Activated CD8-positive, alpha-beta T cell treated with anti-CD3 and anti-CD28 coated beads for 36 hours (primary cell): Measurements from ENCODE around the gene HSD11B2. TPM values are rescaled to one million over a fixed set of nuclear protein-coding genes. Genes with fewer than 3 reads are reported as not detected.
A peak's percentile ranks its signal among the peaks of the same experiment; 100 is the strongest.

ENCODE experiments used
- ATAC-seq: fragments of 200-7000 bp; cut with Tn5 transposase; one replicate; pipeline ENCODE4 v1.10.0; 2021; ENCODE audit warnings: mild to moderate bottlenecking, moderate library complexity
- CTCF ChIA-PET: fragments of 350-600 bp; sonication (Branson Sonifier 250); formaldehyde crosslinking; loops from one replicate; lab custom pipeline; 2021; ENCODE audit warnings: antibody characterized with exemption; lab: Charles Lee
- POLR2A ChIA-PET: fragments of 350-600 bp; sonication (Branson Sonifier 250); formaldehyde crosslinking; loops from one replicate; lab custom pipeline; 2021; ENCODE audit warnings: antibody characterized with exemption; lab: Charles Lee
- DNase-seq: peaks from one replicate; pipeline ENCODE4 v3.0.0-alpha.2; 2020
- H3K27ac Mint-ChIP-seq: one replicate; pipeline ENCODE4 v1.8.0; 2021; ENCODE audit warnings: mild to moderate bottlenecking, mixed read lengths
- H3K27me3 Mint-ChIP-seq: one replicate; pipeline ENCODE4 v1.8.0; 2021; ENCODE audit warnings: mixed read lengths
- H3K36me3 Mint-ChIP-seq: one replicate; pipeline ENCODE4 v1.8.0; 2021; ENCODE audit warnings: low read depth, mixed read lengths
- H3K4me1 Mint-ChIP-seq: one replicate; pipeline ENCODE4 v1.8.0; 2021; ENCODE audit warnings: low read depth, mixed read lengths
- H3K4me3 Mint-ChIP-seq: one replicate; pipeline ENCODE4 v1.8.0; 2021; ENCODE audit warnings: mild to moderate bottlenecking, moderate library complexity, mixed read lengths
- H3K9me3 Mint-ChIP-seq: one replicate; pipeline ENCODE4 v1.8.0; 2021; ENCODE audit warnings: mixed read lengths
- CTCF ChIP-seq: fragments of 200-600 bp; IDR thresholded peaks from one replicate; pipeline ENCODE4 v1.8.0; 2022; ENCODE audit warnings: antibody characterized with exemption, mild to moderate bottlenecking
- intact Hi-C: fragments of 100-400 bp; cut with micrococcal nuclease; formaldehyde crosslinking; loops from one replicate; pipeline ENCODE4 v1.10.0; 2022
- total RNA-seq, 2 experiments: library from RNA; stranded (reverse); gene quantifications; one replicate each; pipeline ENCODE4 v1.2.3, GENCODE V29; 2021

Gene HSD11B2
- total RNA-seq, 2 experiments from 2014 or later, result 1.6 to 2.3 TPM

GRCh38 chr16:67396159-67397035 is 34.5 kb upstream of the HSD11B2 start:
- H3K4me1 Mint-ChIP-seq, result peaks cover 4% of the 10 kb centered on the region
- CTCF ChIA-PET, result interaction anchor here (1.1 to 1.5 kb wide), 3 partner anchors 11 to 122 kb away, joined by 3 to 4 read pairs (median 3); no protein-coding TSS in a partner anchor
- no peaks in the 10 kb centered on the region for H3K9me3 Mint-ChIP-seq
- ATAC-seq (no peak), DNase-seq (no peak)
- no peak for TF ChIP-seq CTCF
- H3K27ac Mint-ChIP-seq, result no peak overlapping the region
- POLR2A ChIA-PET, result interaction anchor here (0.9 kb wide), 1 partner anchor 103 kb away, joined by 3 read pairs; no protein-coding TSS in a partner anchor
- intact Hi-C loops, result no loop called here
- H3K36me3 Mint-ChIP-seq, result no peaks in the 10 kb centered on the region
- H3K27me3 Mint-ChIP-seq, result peaks cover 31% of the 10 kb centered on the region
- no peak overlapping the region for H3K4me3 Mint-ChIP-seq

- peaks cover 30% of the 10 kb centered on the region for H3K27me3 Mint-ChIP-seq
- peaks cover 4% of the 10 kb centered on the region for H3K4me1 Mint-ChIP-seq
- TF ChIP-seq CTCF, result no peak
- ChIA-PET POLR2A (no interaction called here), CTCF (interaction anchor here (1.1 to 1.2 kb wide), 2 partner anchors 31 to 50 kb away, joined by 3 to 4 read pairs; no protein-coding TSS in a partner anchor)
- DNase-seq, result no peak
- no peaks in the 10 kb centered on the region for H3K36me3 Mint-ChIP-seq
- intact Hi-C loops, result no loop called here
- H3K4me3 Mint-ChIP-seq, result no peak overlapping the region
- no peaks in the 10 kb centered on the region for H3K9me3 Mint-ChIP-seq
- H3K27ac Mint-ChIP-seq, result no peak overlapping the region
- ATAC-seq, result no peak
Measured at GRCh38 chr16:67397036-67397801, 33.7 kb upstream of the HSD11B2 start.

GRCh38 chr16:67397812-67398545 is 32.9 kb upstream of the HSD11B2 start:
- ChIA-PET POLR2A (interaction anchor here (0.5 kb wide), 1 partner anchor 356 kb away, joined by 3 read pairs; no protein-coding TSS in a partner anchor), CTCF (interaction anchor here (0.6 to 3.0 kb wide), 8 partner anchors 12 to 51 kb away, joined by 3 to 19 read pairs (median 6); no protein-coding TSS in a partner anchor)
- no peak for TF ChIP-seq CTCF
- Mint-ChIP-seq H3K9me3 (no peaks in the 10 kb centered on the region), H3K4me1 (peaks cover 4% of the 10 kb centered on the region), H3K4me3 (no peak overlapping the region), H3K27me3 (peaks cover 25% of the 10 kb centered on the region), H3K36me3 (no peaks in the 10 kb centered on the region), H3K27ac (no peak overlapping the region)
- intact Hi-C loops, result no loop called here
- DNase-seq, result peak; percentile 30
- no peak for ATAC-seq

GRCh38 chr16:67398546-67399217 is 32.2 kb upstream of the HSD11B2 start:
- no peak overlapping the region for H3K27ac Mint-ChIP-seq
- H3K27me3 Mint-ChIP-seq, result peaks cover 22% of the 10 kb centered on the region
- no peaks in the 10 kb centered on the region for H3K9me3 Mint-ChIP-seq
- no peak overlapping the region for H3K4me3 Mint-ChIP-seq
- POLR2A ChIA-PET, result interaction anchor here (1.0 kb wide), 1 partner anchor 16 kb away, joined by 4 read pairs; no protein-coding TSS in a partner anchor
- ATAC-seq, result no peak
- intact Hi-C loops, result no loop called here
- no peak for DNase-seq
- CTCF ChIA-PET, result interaction anchor here (0.6 to 4.1 kb wide), 12 partner anchors 9 to 146 kb away, joined by 3 to 19 read pairs (median 7); partner anchors contain the start of gene ATP6V0D1
- TF ChIP-seq CTCF, result no peak
- H3K36me3 Mint-ChIP-seq, result no peaks in the 10 kb centered on the region
- peaks cover 4% of the 10 kb centered on the region for H3K4me1 Mint-ChIP-seq
